ENCODE data around the gene GPR155.
"Not testable (repeated sequence)": the region's sequence is repeated elsewhere in the genome, so short reads cannot be mapped to it uniquely, and the experiment has no call there.

Gene GPR155

DNA sequence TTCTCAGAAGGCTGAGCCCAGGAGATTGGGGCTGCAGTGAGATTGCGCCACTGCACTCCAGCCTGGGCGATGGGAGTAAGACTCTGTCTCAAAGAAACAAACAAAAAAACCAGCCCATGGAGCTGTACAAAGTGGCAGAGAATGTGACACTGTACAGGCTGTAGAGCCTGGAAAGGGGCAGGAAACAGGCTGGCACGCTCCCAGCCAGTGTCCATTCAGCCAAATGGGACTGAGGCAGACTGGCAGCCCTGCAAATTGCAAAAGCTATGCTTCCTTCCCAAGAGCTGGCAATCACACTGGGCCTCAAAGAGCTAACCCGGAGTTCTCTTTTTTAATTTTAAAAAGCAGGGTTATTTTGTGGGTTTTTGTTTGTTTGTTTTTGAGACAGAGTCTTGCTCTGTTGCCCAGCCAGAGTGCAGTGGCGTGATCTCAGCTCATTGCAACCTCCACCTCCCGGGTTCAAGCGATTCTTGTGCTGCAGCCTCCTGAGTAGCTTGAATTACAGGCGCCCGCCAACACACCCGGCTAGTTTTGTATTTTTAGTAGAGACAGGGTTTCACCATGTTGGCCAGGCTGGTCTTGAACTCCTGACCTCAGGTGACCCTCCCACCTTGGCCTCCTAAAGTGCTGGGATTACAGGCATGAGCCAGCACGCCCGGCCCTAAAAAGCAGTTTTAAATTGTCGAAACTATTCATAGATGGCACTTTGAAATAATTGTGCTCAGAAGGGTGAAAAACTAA is 48.5 kb downstream of the GPR155 start:
- TF ChIP-seq, protein P1, sequence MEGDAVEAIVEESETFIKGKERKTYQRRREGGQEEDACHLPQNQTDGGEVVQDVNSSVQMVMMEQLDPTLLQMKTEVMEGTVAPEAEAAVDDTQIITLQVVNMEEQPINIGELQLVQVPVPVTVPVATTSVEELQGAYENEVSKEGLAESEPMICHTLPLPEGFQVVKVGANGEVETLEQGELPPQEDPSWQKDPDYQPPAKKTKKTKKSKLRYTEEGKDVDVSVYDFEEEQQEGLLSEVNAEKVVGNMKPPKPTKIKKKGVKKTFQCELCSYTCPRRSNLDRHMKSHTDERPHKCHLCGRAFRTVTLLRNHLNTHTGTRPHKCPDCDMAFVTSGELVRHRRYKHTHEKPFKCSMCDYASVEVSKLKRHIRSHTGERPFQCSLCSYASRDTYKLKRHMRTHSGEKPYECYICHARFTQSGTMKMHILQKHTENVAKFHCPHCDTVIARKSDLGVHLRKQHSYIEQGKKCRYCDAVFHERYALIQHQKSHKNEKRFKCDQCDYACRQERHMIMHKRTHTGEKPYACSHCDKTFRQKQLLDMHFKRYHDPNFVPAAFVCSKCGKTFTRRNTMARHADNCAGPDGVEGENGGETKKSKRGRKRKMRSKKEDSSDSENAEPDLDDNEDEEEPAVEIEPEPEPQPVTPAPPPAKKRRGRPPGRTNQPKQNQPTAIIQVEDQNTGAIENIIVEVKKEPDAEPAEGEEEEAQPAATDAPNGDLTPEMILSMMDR (IDR thresholded peaks at IDR 0.05; ENCODE audit: borderline replicate concordance, insufficient read depth, low read depth, low read length), result no peak
- no peak overlapping the region for H3K4me3 ChIP-seq (ENCODE audit: low read depth, low read length)

- TF ChIP-seq, protein P1 (IDR thresholded peaks at IDR 0.05; ENCODE audit: borderline replicate concordance, insufficient read depth, low read depth, low read length), result no peak
- no peak overlapping the region for H3K4me3 ChIP-seq (ENCODE audit: low read depth, low read length)
Observed at GRCh38 chr2:174436351-174436750, 50.5 kb downstream of the GPR155 start.

- H3K4me3 ChIP-seq (ENCODE audit: low read depth, low read length), result no peak overlapping the region
- TF ChIP-seq, protein P1 (IDR thresholded peaks at IDR 0.05; ENCODE audit: borderline replicate concordance, insufficient read depth, low read depth, low read length), result no peak
Observed at GRCh38 chr2:174431902-174432301, 54.9 kb downstream of the GPR155 start.

GRCh38 chr2:174430066-174430465 is 56.8 kb downstream of the GPR155 start:
- no peak overlapping the region for H3K4me3 ChIP-seq (ENCODE audit: low read depth, low read length)
- TF ChIP-seq, protein P1 (IDR thresholded peaks at IDR 0.05; ENCODE audit: borderline replicate concordance, insufficient read depth, low read depth, low read length), result no peak

DNA sequence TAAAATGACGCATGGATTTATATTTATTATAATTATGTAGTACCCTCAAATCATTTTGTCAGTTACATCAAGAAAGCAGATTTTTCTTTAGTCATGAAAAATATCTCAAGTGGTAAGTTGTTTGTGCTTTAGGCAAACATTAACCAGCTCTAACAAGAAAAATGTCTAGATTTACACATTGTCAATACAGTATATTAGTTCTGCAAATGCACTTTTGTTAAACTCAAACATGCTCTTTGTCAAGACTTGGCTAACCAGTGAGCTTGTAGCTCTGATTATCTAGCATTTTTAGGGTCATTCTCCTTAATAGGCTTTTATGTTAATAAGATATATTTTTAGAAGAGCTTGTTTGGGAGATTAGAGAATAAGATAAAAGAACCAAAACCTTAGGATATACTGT is 58.6 kb downstream of the GPR155 start:
- TF ChIP-seq, protein P1 (IDR thresholded peaks at IDR 0.05; ENCODE audit: borderline replicate concordance, insufficient read depth, low read depth, low read length), result no peak
- no peak overlapping the region for H3K4me3 ChIP-seq (ENCODE audit: low read depth, low read length)

GRCh38 chr2:174412256-174412655 is 74.6 kb downstream of the GPR155 start:
- no peak overlapping the region for H3K4me3 ChIP-seq (ENCODE audit: low read depth, low read length)
- TF ChIP-seq, protein P1 (IDR thresholded peaks at IDR 0.05; ENCODE audit: borderline replicate concordance, insufficient read depth, low read depth, low read length), result no peak

GRCh38 chr2:174410039-174410438 is 76.8 kb downstream of the GPR155 start:
- not testable (repeated sequence) for H3K4me3 ChIP-seq (ENCODE audit: low read depth, low read length)
